ENCODE results near the gene OCEL1.

- TF ChIP-seq CTCF (IDR thresholded peaks at IDR 0.05; ENCODE audit: low read length), result no peak
- TF ChIP-seq EZH2 (IDR thresholded peaks at IDR 0.05; ENCODE audit: borderline replicate concordance, low read length), result no peak
These were observed 42.1 kb upstream of the OCEL1 start for GRCh38 chr19:17183858-17184321.

All from OCI-LY1 (cell line).